GM19452 (cell line): Measurements from ENCODE around the gene DDR2.

Source experiments
- ATAC-seq: cut with Tn5 transposase; IDR thresholded peaks from one replicate; pipeline ENCODE4 v1.9.1; 2021; ENCODE audit not compliant: unreplicated experiment

Gene DDR2

GRCh38 chr1:162822391-162823200, 190.3 kb downstream of the DDR2 start:
- no peak for ATAC-seq

- ATAC-seq = no peak
These were observed 191.0 kb downstream of the DDR2 start for GRCh38 chr1:162823231-162823630.

- ATAC-seq = no peak
These were observed 191.7 kb downstream of the DDR2 start for GRCh38 chr1:162823771-162824525.

GRCh38 chr1:162829268-162829667, 197.0 kb downstream of the DDR2 start:
- no peak for ATAC-seq

DNA sequence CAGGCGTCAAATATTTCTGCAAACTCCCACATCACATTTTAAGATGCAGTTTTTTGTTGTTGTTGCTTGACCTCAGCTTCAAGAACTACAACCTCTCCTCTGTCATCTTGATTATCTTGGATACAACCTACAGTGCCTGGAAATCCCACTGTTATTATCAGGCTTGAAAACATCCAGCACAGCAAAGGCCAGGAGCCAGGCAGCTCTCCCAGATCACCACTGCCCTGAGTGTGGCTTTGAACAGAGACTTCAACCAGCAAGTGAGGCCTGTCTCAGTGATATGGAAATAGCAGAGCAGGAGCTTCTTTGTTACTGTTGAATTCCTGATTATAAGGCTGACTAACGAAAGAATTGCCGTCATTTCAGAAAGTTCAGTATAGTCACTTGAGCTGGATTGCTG, 200.2 kb downstream of the DDR2 start:
- no peak for ATAC-seq

GRCh38 chr1:162835157-162835899, 203.1 kb downstream of the DDR2 start:
- peak; percentile 92 for ATAC-seq
